Stimulated activated memory B cell treated with anti-CD40 and anti-IgM and Interleukin-4, amounts not matched to agents 10 μg/mL and 1 μg/mL and 100 μg/mL, for 72 hours (primary cell): ENCODE results near the gene TRABD2B.

ENCODE experiments used
- ATAC-seq: fragments of 150-1000 bp; cut with Tn5 transposase; 2 replicates; pipeline ENCODE4 v1.10.0; 2021
- H3K27ac Mint-ChIP-seq: one replicate; pipeline ENCODE4 v1.8.0; 2022; ENCODE audit warnings: mild to moderate bottlenecking, mixed read lengths
- H3K27me3 Mint-ChIP-seq: one replicate; pipeline ENCODE4 v1.8.0; 2022; ENCODE audit warnings: mixed read lengths
- H3K36me3 Mint-ChIP-seq: one replicate; pipeline ENCODE4 v1.8.0; 2022; ENCODE audit warnings: mixed read lengths
- H3K4me1 Mint-ChIP-seq: one replicate; pipeline ENCODE4 v1.8.0; 2022; ENCODE audit warnings: mixed read lengths
- H3K4me3 Mint-ChIP-seq: one replicate; pipeline ENCODE4 v1.8.0; 2022; ENCODE audit warnings: mild to moderate bottlenecking, moderate library complexity, mixed read lengths
- H3K9me3 Mint-ChIP-seq: one replicate; pipeline ENCODE4 v1.8.0; 2022; ENCODE audit warnings: mixed read lengths

The TRABD2B gene

DNA sequence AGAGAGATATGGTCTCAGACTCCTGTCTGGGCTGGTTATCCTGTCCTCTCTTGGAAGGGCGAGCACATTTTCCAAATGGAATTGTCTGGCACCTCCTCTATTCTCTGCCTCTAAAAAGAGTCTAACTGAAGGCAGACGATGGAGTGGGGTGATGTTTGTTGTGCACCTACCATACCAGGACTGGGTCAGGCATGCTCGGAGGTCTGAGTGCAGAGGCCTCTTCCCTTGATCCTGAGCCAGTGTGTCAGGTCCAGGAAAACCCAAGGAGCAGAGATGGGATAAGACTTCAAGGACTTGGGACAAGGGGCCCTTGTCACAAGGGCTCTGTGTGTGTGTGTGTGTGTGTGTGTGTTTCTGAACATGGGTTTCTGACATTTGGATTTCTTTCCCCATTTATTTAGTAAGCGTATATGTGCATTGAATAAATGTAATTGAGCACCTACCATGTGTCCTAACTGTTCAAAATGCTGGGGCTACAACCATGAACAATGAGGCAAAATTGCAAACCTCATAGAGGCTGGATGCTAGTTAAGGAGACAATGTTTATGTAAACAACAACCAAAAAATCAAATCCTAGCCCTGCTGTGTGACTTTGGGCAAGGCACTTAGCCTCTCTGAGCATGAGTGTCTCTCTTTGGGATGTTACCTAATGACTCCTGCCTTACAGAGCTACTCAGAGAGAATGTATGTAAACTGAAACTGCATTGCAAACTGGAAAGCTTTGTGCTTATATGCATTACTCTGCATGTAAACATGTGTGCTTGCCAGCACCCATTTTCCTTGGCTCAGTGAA is 283.0 kb downstream of the TRABD2B start:
- peaks cover 17% of the 10 kb centered on the region for H3K4me1 Mint-ChIP-seq
- no peaks in the 10 kb centered on the region for H3K9me3 Mint-ChIP-seq

DNA sequence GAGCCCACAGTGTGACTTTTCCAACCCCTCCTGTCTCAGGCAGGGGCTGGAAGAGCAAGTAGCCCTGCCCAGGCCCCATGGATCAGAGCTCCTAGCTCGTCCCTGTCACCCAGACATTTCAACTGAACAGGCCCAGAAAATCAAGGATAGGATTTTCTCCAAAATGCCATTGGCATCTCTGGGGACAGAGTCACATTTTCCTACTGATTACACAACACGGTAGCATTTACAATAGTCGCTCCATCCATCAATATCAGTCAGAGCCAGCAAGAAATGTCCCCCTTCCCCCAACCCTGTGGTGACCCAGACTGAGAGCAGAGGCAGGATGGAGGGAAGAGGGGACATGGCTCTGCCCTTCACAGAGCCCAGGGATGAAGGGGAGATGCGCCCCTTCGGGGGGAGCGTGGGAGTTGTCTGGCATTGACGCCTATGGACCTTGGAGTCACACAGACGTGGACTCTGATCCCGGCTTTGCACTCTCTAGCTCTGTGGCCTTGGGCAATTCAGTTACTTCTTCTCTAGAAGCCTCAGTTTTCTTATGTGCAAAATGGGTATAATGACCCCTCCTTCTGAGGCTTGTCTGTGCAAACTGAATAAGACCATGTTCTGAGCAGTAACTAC is 283.7 kb downstream of the TRABD2B start:
- no peaks in the 10 kb centered on the region for H3K36me3 Mint-ChIP-seq
- H3K27ac Mint-ChIP-seq = no peak overlapping the region
- H3K27me3 Mint-ChIP-seq = peaks cover 79% of the 10 kb centered on the region
- H3K4me1 Mint-ChIP-seq = peaks cover 25% of the 10 kb centered on the region
- H3K9me3 Mint-ChIP-seq = no peaks in the 10 kb centered on the region
- no peak for ATAC-seq
- H3K4me3 Mint-ChIP-seq = no peak overlapping the region

More for the DNA sequence above, 283.0 kb downstream of the TRABD2B start:
- no peak overlapping the region for H3K27ac Mint-ChIP-seq
- ATAC-seq = no peak
- H3K36me3 Mint-ChIP-seq = no peaks in the 10 kb centered on the region
- peaks cover 72% of the 10 kb centered on the region for H3K27me3 Mint-ChIP-seq
- no peak overlapping the region for H3K4me3 Mint-ChIP-seq

DNA sequence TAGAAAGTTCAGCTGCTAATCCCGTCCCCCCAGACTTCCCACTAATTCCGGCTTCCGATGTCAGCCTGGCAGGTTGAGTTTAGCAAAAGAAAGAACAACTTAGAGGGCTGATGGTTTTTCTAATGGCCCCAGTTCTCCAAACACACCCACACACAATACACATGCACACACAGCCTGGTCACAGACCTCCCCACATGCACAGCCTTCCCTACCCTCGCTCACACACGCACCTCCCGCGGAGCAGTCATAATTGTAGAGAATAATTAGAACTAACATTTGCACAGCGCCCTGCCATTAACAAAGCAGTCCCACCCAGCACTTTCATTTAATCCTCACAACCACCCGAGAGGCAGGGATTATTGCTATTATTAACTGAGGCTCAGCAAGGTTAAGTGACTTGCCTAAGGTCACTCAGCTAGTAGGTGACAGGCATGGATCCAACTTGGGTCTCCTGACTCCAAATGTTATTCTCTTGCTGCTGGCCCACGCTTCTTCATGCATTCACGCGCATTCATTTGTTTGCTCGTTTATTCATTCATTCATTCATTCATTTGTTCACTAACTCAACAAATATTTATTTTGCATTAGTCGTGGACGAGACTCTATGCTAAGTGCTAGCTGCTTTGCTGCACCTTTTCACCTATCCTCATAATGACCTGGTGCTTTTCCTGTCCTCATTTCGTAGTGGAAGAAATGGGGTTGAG is 284.4 kb downstream of the TRABD2B start:
- Mint-ChIP-seq H3K4me3 (no peak overlapping the region), H3K27ac (no peak overlapping the region), H3K4me1 (peaks cover 31% of the 10 kb centered on the region), H3K27me3 (peaks cover 86% of the 10 kb centered on the region), H3K36me3 (no peaks in the 10 kb centered on the region), H3K9me3 (no peaks in the 10 kb centered on the region)
- ATAC-seq = no peak

DNA sequence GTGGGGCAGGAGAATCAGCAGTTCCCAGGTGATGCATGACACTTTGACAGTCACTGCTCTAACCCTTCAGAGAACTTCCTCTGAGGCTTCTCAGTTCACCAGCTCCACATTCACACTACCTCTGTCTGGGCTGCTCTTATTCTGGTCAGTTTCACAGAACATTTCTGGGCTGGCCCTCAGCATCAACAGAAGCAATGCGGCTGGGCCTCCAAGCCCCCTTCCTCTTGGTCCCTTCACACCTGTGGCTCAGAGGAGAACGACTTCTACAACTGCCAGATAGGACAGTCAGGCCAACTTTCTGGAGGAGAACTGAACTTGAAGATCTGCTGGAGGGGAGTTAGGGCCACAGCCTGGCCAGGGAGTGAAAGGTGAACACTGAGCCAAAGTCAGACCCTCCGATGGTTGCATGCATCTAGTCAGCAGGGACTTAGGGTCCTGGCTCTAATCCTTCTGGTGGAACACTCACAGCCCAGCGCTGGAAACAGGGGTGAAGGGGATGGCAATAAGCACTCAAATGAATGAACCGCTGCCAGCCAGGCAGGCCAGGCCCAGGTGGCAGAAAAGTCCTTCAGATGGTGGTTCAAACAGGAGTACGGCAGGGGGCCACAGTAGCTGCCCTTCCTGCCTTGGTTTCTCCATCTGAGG is 285.2 kb downstream of the TRABD2B start:
- Mint-ChIP-seq H3K27me3 (peaks cover 94% of the 10 kb centered on the region), H3K27ac (no peak overlapping the region), H3K36me3 (no peaks in the 10 kb centered on the region), H3K4me3 (no peak overlapping the region), H3K9me3 (no peaks in the 10 kb centered on the region), H3K4me1 (peaks cover 31% of the 10 kb centered on the region)
- no peak for ATAC-seq

DNA sequence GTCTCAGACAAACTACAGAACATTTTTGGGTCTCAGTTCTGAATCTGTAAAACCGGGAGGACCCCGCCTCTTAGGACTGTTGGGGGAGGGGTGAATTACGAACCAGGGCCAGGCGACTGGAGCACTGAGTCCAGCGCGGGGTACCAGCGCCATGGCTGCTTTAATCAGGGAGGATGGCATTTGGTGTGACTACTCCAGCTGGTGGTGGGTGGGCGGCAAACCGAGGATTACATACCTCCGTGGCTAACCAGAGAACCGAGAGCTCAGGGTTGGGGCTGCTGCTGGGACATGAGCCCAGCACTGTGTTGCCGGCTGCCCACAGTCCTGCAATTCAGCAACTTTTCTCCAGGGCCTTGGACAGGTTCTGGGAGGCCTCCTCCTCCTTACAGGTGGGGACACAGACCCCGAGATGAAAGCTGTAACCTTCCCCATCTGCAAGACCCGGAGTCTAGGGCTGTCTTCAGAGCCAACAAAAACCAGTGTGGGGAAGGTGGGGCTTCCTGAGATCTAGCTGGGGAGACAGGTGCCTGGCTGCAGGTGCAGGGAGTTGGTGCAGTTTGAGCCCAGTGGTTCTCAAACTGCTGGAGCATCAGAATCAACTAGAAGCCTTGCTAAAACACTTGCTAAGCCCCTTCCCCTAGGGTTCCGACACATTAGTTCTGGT is 285.9 kb downstream of the TRABD2B start:
- Mint-ChIP-seq H3K27me3 (peaks cover 92% of the 10 kb centered on the region), H3K4me3 (no peak overlapping the region), H3K9me3 (no peaks in the 10 kb centered on the region), H3K4me1 (peaks cover 31% of the 10 kb centered on the region), H3K27ac (no peak overlapping the region), H3K36me3 (no peaks in the 10 kb centered on the region)
- ATAC-seq = no peak
